Measurements from ENCODE around the gene LRFN5. TPM values are rescaled to one million over a fixed set of nuclear protein-coding genes. Genes with fewer than 3 reads are reported as not detected.

LRFN5 gene
- total RNA-seq, 3 donors from 2014 or later (not counting 1 experiment from before 2014, with no cell fraction given) = not detected

- no peak for TF ChIP-seq CTCF (IDR thresholded peaks at IDR 0.05)
- 45% methylated on average over 1 of the region's 1 CpG for WGBS (ENCODE audit: insufficient coverage)
- Mint-ChIP-seq H3K9me3 (peaks cover 10 to 15% of the 10 kb centered on the region in 2 donors), H3K27ac (no peak overlapping the region), H3K4me3 (no peak overlapping the region), H3K4me1 (no peaks in the 10 kb centered on the region), H3K36me3 (no peaks in the 10 kb centered on the region), H3K27me3 (ENCODE audit: low read depth in 2 of 2) (no peaks in the 10 kb centered on the region)
- Histone ChIP-seq H3K4me3 (ENCODE audit: low read length) (no peak overlapping the region), H3K27ac (ENCODE audit: low read length) (no peak overlapping the region), H3K9me3 (ENCODE audit: control insufficient read depth, insufficient read depth, low read length) (no peaks in the 10 kb centered on the region), H3K36me3 (ENCODE audit: control insufficient read depth, insufficient read depth, low read length) (no peaks in the 10 kb centered on the region), H3K4me1 (ENCODE audit: control insufficient read depth, insufficient read depth, low read length) (no peaks in the 10 kb centered on the region), H3K27me3 (ENCODE audit: control insufficient read depth, insufficient read depth, low read length) (no peaks in the 10 kb centered on the region)
- intact Hi-C loops (cut with micrococcal nuclease) = no loop called here
- DNase-seq (no peak), ATAC-seq (no peak)
These were observed 47.5 kb downstream of the LRFN5 start for GRCh38 chr14:41654196-41654595.

- H3K27me3 Mint-ChIP-seq (ENCODE audit: low read depth in 2 of 2) = no peaks in the 10 kb centered on the region
- WGBS (ENCODE audit: insufficient coverage) = 88% methylated on average over 3 of the region's 3 CpGs
- intact Hi-C loops (cut with micrococcal nuclease) = no loop called here
These were observed 56.2 kb downstream of the LRFN5 start for GRCh38 chr14:41662780-41663472.

GRCh38 chr14:41663473-41663850 is 56.8 kb downstream of the LRFN5 start:
- H3K4me3 ChIP-seq (ENCODE audit: low read length) = no peak overlapping the region
- no peaks in the 10 kb centered on the region for H3K4me1 ChIP-seq (ENCODE audit: control insufficient read depth, insufficient read depth, low read length)
- no peaks in the 10 kb centered on the region for H3K36me3 ChIP-seq (ENCODE audit: control insufficient read depth, insufficient read depth, low read length)
- H3K27ac ChIP-seq (ENCODE audit: low read length) = no peak overlapping the region
- no peaks in the 10 kb centered on the region for H3K9me3 ChIP-seq (ENCODE audit: control insufficient read depth, insufficient read depth, low read length)
- ATAC-seq (no peak), DNase-seq (no peak)
- peaks cover 2 to 4% of the 10 kb centered on the region in 2 donors for H3K9me3 Mint-ChIP-seq
- no peaks in the 10 kb centered on the region for H3K36me3 Mint-ChIP-seq
- no peaks in the 10 kb centered on the region for H3K4me1 Mint-ChIP-seq
- TF ChIP-seq CTCF (IDR thresholded peaks at IDR 0.05) = no peak
- WGBS (ENCODE audit: insufficient coverage) = 88% methylated on average over 2 of the region's 2 CpGs
- intact Hi-C loops (cut with micrococcal nuclease) = no loop called here
- H3K27me3 ChIP-seq (ENCODE audit: control insufficient read depth, insufficient read depth, low read length) = no peaks in the 10 kb centered on the region
- H3K27ac Mint-ChIP-seq = no peak overlapping the region
- no peaks in the 10 kb centered on the region for H3K27me3 Mint-ChIP-seq (ENCODE audit: low read depth in 2 of 2)
- no peak overlapping the region for H3K4me3 Mint-ChIP-seq

More at GRCh38 chr14:41662780-41663472, 56.2 kb downstream of the LRFN5 start:
- Mint-ChIP-seq H3K27ac (no peak overlapping the region), H3K4me3 (no peak overlapping the region), H3K36me3 (no peaks in the 10 kb centered on the region), H3K4me1 (no peaks in the 10 kb centered on the region), H3K9me3 (peaks cover 2 to 4% of the 10 kb centered on the region in 2 donors)
- DNase-seq = no peak
- no peak for ATAC-seq
- Histone ChIP-seq H3K4me3 (ENCODE audit: low read length) (no peak overlapping the region), H3K4me1 (ENCODE audit: control insufficient read depth, insufficient read depth, low read length) (no peaks in the 10 kb centered on the region), H3K27ac (ENCODE audit: low read length) (no peak overlapping the region), H3K9me3 (ENCODE audit: control insufficient read depth, insufficient read depth, low read length) (no peaks in the 10 kb centered on the region), H3K27me3 (ENCODE audit: control insufficient read depth, insufficient read depth, low read length) (no peaks in the 10 kb centered on the region), H3K36me3 (ENCODE audit: control insufficient read depth, insufficient read depth, low read length) (no peaks in the 10 kb centered on the region)
- no peak for TF ChIP-seq CTCF (IDR thresholded peaks at IDR 0.05)

- WGBS (ENCODE audit: insufficient coverage) = 0% methylated on average over 1 of the region's 2 CpGs
These were observed 59.6 kb downstream of the LRFN5 start for GRCh38 chr14:41666301-41666700.

More at GRCh38 chr14:41666301-41666700, 59.6 kb downstream of the LRFN5 start:
- Histone ChIP-seq H3K4me1 (ENCODE audit: control insufficient read depth, insufficient read depth, low read length) (no peaks in the 10 kb centered on the region), H3K9me3 (ENCODE audit: control insufficient read depth, insufficient read depth, low read length) (no peaks in the 10 kb centered on the region), H3K27me3 (ENCODE audit: control insufficient read depth, insufficient read depth, low read length) (no peaks in the 10 kb centered on the region), H3K36me3 (ENCODE audit: control insufficient read depth, insufficient read depth, low read length) (no peaks in the 10 kb centered on the region), H3K4me3 (ENCODE audit: low read length) (no peak overlapping the region), H3K27ac (ENCODE audit: low read length) (no peak overlapping the region)
- intact Hi-C loops (cut with micrococcal nuclease) = no loop called here
- H3K9me3 Mint-ChIP-seq = peaks cover 2 to 4% of the 10 kb centered on the region in 2 donors
- no peaks in the 10 kb centered on the region for H3K36me3 Mint-ChIP-seq
- no peaks in the 10 kb centered on the region for H3K4me1 Mint-ChIP-seq
- no peak overlapping the region for H3K27ac Mint-ChIP-seq
- no peak overlapping the region for H3K4me3 Mint-ChIP-seq
- ATAC-seq (no peak), DNase-seq (no peak)
- H3K27me3 Mint-ChIP-seq (ENCODE audit: low read depth in 2 of 2) = no peaks in the 10 kb centered on the region
- TF ChIP-seq CTCF (IDR thresholded peaks at IDR 0.05) = no peak

Measured in natural killer cell (primary cell).